HepG2 (cell line): ENCODE data around the gene ARHGAP12. TPM values are rescaled to one million over a fixed set of nuclear protein-coding genes. Genes with fewer than 3 reads are reported as not detected.

Experiments
- ATF7-NPFF ChIP-seq: sonication (generic); formaldehyde crosslinking; IDR thresholded peaks from 2 replicates; pipeline ENCODE4 v1.8.1; 2023; ENCODE audit warnings: mild to moderate bottlenecking, low read depth, missing genetic modification reagents, moderate library complexity
- CAMTA2 ChIP-seq: sonication (generic); formaldehyde crosslinking; IDR thresholded peaks from 2 replicates; pipeline ENCODE4 v1.4.0; 2020; ENCODE audit warnings: mild to moderate bottlenecking, missing genetic modification reagents, borderline replicate concordance
- FOXP1 ChIP-seq, 2 experiments: fragments of 450-650 bp in 1 of 2; IDR thresholded peaks; 2 replicates each; pipeline ENCODE4 v1.6.1; 2017 to 2018; ENCODE audit warnings: antibody characterized with exemption in 1 of 2
- HMGXB4 ChIP-seq, 2 experiments: sonication (generic) in 1 of 2; formaldehyde crosslinking in 1 of 2; IDR thresholded peaks; 2 replicates each; pipeline versions ENCODE4 v1.4.0 to v1.6.1; 2018 to 2020; ENCODE audit warnings: missing genetic modification reagents in 2 of 2, borderline replicate concordance in 1 of 2, low read depth in 1 of 2, mild to moderate bottlenecking in 1 of 2, missing biosample characterization in 1 of 2
- KDM6A ChIP-seq: IDR thresholded peaks from 2 replicates; pipeline ENCODE4 v1.6.1; 2016; ENCODE audit warnings: low read depth
- NFYC ChIP-seq: IDR thresholded peaks from 2 replicates; pipeline ENCODE4 v1.6.1; 2016; ENCODE audit warnings: missing genetic modification reagents, missing compliant biosample characterization
- NONO ChIP-seq, 2 experiments: fragments of 450-650 bp in 1 of 2; sonication (generic) in 1 of 2; formaldehyde crosslinking in 1 of 2; IDR thresholded peaks in 1 of 2; conservative IDR thresholded peaks in 1 of 2; 2 replicates each; pipeline versions ENCODE4 v1.6.1 to v1.8.0; 2017 to 2022; ENCODE audit warnings: mild to moderate bottlenecking in 1 of 2, missing genetic modification reagents in 1 of 2, moderate library complexity in 1 of 2
- PATZ1 ChIP-seq: sonication (generic); formaldehyde crosslinking; IDR thresholded peaks from 2 replicates; pipeline ENCODE4 v1.4.0; 2020; ENCODE audit warnings: missing genetic modification reagents
- RXRB ChIP-seq: IDR thresholded peaks from 2 replicates; pipeline ENCODE4 v1.6.1; 2016; ENCODE audit warnings: borderline replicate concordance, missing genetic modification reagents, missing compliant biosample characterization
- SATB2 ChIP-seq: sonication (generic); formaldehyde crosslinking; IDR thresholded peaks from 2 replicates; pipeline ENCODE4 v1.5.0; 2020; ENCODE audit warnings: missing genetic modification reagents
- SIX4 ChIP-seq: sonication (generic); formaldehyde crosslinking; IDR thresholded peaks from 2 replicates; pipeline ENCODE4 v1.4.0; 2020; ENCODE audit warnings: missing genetic modification reagents
- TEAD3 ChIP-seq: optimal IDR thresholded peaks from 2 replicates; pipeline ENCODE3; 2016; ENCODE audit warnings: borderline replicate concordance
- TGIF2 ChIP-seq: IDR thresholded peaks from 2 replicates; pipeline ENCODE4 v1.6.1; 2016; ENCODE audit warnings: control low read depth, missing compliant biosample characterization
- UBTF ChIP-seq: sonication (generic); formaldehyde crosslinking; IDR thresholded peaks from 2 replicates; pipeline ENCODE4 v1.4.0; 2020; ENCODE audit warnings: mild to moderate bottlenecking, missing genetic modification reagents
- ZBTB10 ChIP-seq: sonication (generic); formaldehyde crosslinking; IDR thresholded peaks from 2 replicates; pipeline ENCODE4 v1.4.0; 2020; ENCODE audit warnings: missing genetic modification reagents, borderline replicate concordance
- ZNF580 ChIP-seq: IDR thresholded peaks from 2 replicates; pipeline ENCODE4 v1.6.1; 2016; ENCODE audit warnings: low read depth, borderline replicate concordance
- ZNF614 ChIP-seq: IDR thresholded peaks from 2 replicates; pipeline ENCODE4 v1.6.1; 2018; ENCODE audit warnings: missing biosample characterization, missing genetic modification reagents, inconsistent platforms, borderline replicate concordance
- ZNF749 ChIP-seq: sonication (generic); formaldehyde crosslinking; IDR thresholded peaks from 2 replicates; pipeline ENCODE4 v1.8.0; 2022; ENCODE audit warnings: mild to moderate bottlenecking, missing genetic modification reagents, moderate library complexity, borderline replicate concordance
- ZNF75D ChIP-seq: sonication (generic); formaldehyde crosslinking; IDR thresholded peaks from 2 replicates; pipeline ENCODE4 v1.8.1; 2023; ENCODE audit warnings: missing genetic modification reagents, mild to moderate bottlenecking, borderline replicate concordance
- polyA plus RNA-seq, 8 experiments: library from polyadenylated mRNA; depleted of rRNA in 3 of 8; stranded (reverse) in 7 of 8; unstranded in 1 of 8; fragments of >200 nt; fragmentation: Illumina TruSeq in 4 of 8; extraction: Trizol in 4 of 8; gene quantifications; 2 replicates each; pipeline versions ENCODE4 v1.2.1 to v1.2.3, GENCODE V29; 2011 to 2016; ENCODE audit warnings: low read depth in 4 of 8, missing spikeins in 1 of 8, mixed read lengths in 1 of 8; ENCODE audit not compliant: insufficient read depth in 1 of 8
- total RNA-seq, 5 experiments: library from RNA; depleted of rRNA; stranded (reverse); fragments of >200 nt; fragmentation: Illumina TruSeq; extraction: Trizol; gene quantifications; 2 replicates each; pipeline ENCODE4 v1.2.3, GENCODE V29; 2016; ENCODE audit warnings: low read depth in 1 of 5

Gene ARHGAP12
- total and polyA plus RNA-seq, 2 of the 13 experiments (the other 11 are each of a cell fraction or from before 2014, with no cell fraction given): 25.0 to 54.6 TPM

- TF ChIP-seq CAMTA2 (CRISPR knock-in tag) (no peak), UBTF (CRISPR knock-in tag) (no peak), ATF7-NPFF (CRISPR knock-in tag) (no peak), ZNF614 (CRISPR knock-in tag) (no peak), PATZ1 (CRISPR knock-in tag) (peak; percentile 28; the same call in 1 of the 2 replicates), ZNF75D (CRISPR knock-in tag) (no peak), NFYC (CRISPR knock-in tag) (no peak), HMGXB4 (CRISPR knock-in tag; IDR thresholded peaks at IDR 0.05; ENCODE audit: borderline replicate concordance in 1 of 2, low read depth in 1 of 2) (no peak), RXRB (peak; percentile 26; the same call in 1 of the 2 replicates), TEAD3 (CRISPR knock-in tag) (peak; percentile 50), TGIF2 (CRISPR knock-in tag) (no peak), ZNF580 (no peak), ZNF749 (no peak), FOXP1 (IDR thresholded peaks at IDR 0.05) (no peak), FOXP1 (CRISPR knock-in tag; IDR thresholded peaks at IDR 0.05) (peak; percentile 58; the same call in 1 of the 2 replicates), NONO (IDR thresholded peaks at IDR 0.05) (no peak), NONO (CRISPR knock-in tag; conservative IDR thresholded peaks at IDR 0.05) (no peak), ZBTB10 (CRISPR knock-in tag) (no peak), SIX4 (no peak), SATB2 (no peak), KDM6A (peak; percentile 72)
Measured at GRCh38 chr10:31942892-31943291, 14.3 kb upstream of the ARHGAP12 start (continued).
